ENCODE measurements around the gene CSNK2B. TPM values are rescaled to one million over a fixed set of nuclear protein-coding genes. Genes with fewer than 3 reads are reported as not detected.

CSNK2B gene
- polyA plus RNA-seq, 1 donor (not counting 4 experiments of a cell fraction or from before 2014, with no cell fraction given), result 43.7 TPM

DNA sequence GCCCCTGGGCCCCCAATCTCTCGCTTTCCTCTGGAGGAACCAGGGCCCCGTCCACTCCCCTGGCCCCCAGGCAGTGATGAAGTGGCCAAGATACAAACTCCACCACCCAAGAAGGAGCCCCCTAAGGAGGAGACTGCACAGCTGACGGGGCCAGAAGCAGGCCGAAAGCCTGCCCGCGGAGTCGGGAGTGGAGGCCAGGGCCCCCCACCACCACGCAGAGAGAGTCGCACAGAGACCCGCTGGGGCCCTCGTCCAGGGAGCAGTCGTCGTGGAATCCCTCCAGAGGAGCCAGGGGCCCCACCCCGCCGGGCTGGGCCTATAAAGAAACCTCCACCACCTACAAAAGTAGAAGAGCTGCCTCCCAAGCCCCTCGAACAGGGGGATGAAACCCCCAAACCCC lies 34.7 kb upstream of the CSNK2B start:
- TF ChIP-seq EZH2 (IDR thresholded peaks at IDR 0.05; ENCODE audit: low read length), result no peak
- TF ChIP-seq CTCF (optimal IDR thresholded peaks at IDR 0.05 in 1 of 3, IDR thresholded peaks at IDR 0.05 in 1 of 3, conservative IDR thresholded peaks at IDR 0.05 in 1 of 3; ENCODE audit: extremely low read depth in 1 of 3, insufficient read depth in 2 of 3, low read length in 3 of 3), result no peak

GRCh38 chr6:31631681-31632278 lies 34.1 kb upstream of the CSNK2B start:
- peaks cover 44% of the 10 kb centered on the region for H3K79me2 ChIP-seq (ENCODE audit: control insufficient read depth, insufficient read depth, low read length)
- no peaks in the 10 kb centered on the region for H3K27me3 ChIP-seq (ENCODE audit: control insufficient read depth, extremely low read depth, insufficient read depth, low read length)
- H2AFZ ChIP-seq (ENCODE audit: control insufficient read depth, low read length), result no peak overlapping the region
- H3K9me1 ChIP-seq (ENCODE audit: control insufficient read depth, extremely low read depth, insufficient read depth, low read length), result no peaks in the 10 kb centered on the region
- DNase-seq (ENCODE audit: low read depth, low spot score) (no peak), FAIRE-seq (no peak)
- peaks cover 11% of the 10 kb centered on the region for H4K20me1 ChIP-seq (ENCODE audit: control insufficient read depth, extremely low read depth, insufficient read depth, low read length)
- H3K4me1 ChIP-seq (ENCODE audit: control insufficient read depth, extremely low read depth, insufficient read depth, low read length), result no peaks in the 10 kb centered on the region
- H3K4me3 ChIP-seq (ENCODE audit: control insufficient read depth in 2 of 3, extremely low read depth in 1 of 3, insufficient read depth in 2 of 3, low read depth in 1 of 3, low read length in 3 of 3), result no peak overlapping the region
- peaks cover 79 to 90% of the 10 kb centered on the region in 2 experiments for H3K36me3 ChIP-seq (ENCODE audit: control insufficient read depth in 2 of 2, extremely low read depth in 1 of 2, insufficient read depth in 2 of 2, low read length in 2 of 2)
- H3K4me2 ChIP-seq (ENCODE audit: control insufficient read depth, extremely low read depth, insufficient read depth, low read depth, low read length), result no peak overlapping the region
- H3K27ac ChIP-seq (ENCODE audit: control insufficient read depth, insufficient read depth, low read length), result no peak overlapping the region
- dilution Hi-C loops (cut with MboI; ENCODE audit: extremely low pct_ligation_motif_present, low sequenced_read_pairs), result no loop called here
- TF ChIP-seq EZH2 (IDR thresholded peaks at IDR 0.05; ENCODE audit: low read length), result no peak
- no peak for TF ChIP-seq CTCF (optimal IDR thresholded peaks at IDR 0.05 in 1 of 3, IDR thresholded peaks at IDR 0.05 in 1 of 3, conservative IDR thresholded peaks at IDR 0.05 in 1 of 3; ENCODE audit: extremely low read depth in 1 of 3, insufficient read depth in 2 of 3, low read length in 3 of 3)
- no peaks in the 10 kb centered on the region for H3K9me3 ChIP-seq (ENCODE audit: control insufficient read depth, low read depth, low read length)
- H3K9ac ChIP-seq (ENCODE audit: control insufficient read depth, extremely low read depth, insufficient read depth, low read length), result no peak overlapping the region

More for the DNA sequence above, 34.7 kb upstream of the CSNK2B start:
- no peaks in the 10 kb centered on the region for H3K4me1 ChIP-seq (ENCODE audit: control insufficient read depth, extremely low read depth, insufficient read depth, low read length)
- no peak overlapping the region for H3K4me2 ChIP-seq (ENCODE audit: control insufficient read depth, extremely low read depth, insufficient read depth, low read depth, low read length)
- H2AFZ ChIP-seq (ENCODE audit: control insufficient read depth, low read length), result no peak overlapping the region
- dilution Hi-C loops (cut with MboI; ENCODE audit: extremely low pct_ligation_motif_present, low sequenced_read_pairs), result no loop called here
- peaks cover 83 to 90% of the 10 kb centered on the region in 2 experiments for H3K36me3 ChIP-seq (ENCODE audit: control insufficient read depth in 2 of 2, extremely low read depth in 1 of 2, insufficient read depth in 2 of 2, low read length in 2 of 2)
- H3K27ac ChIP-seq (ENCODE audit: control insufficient read depth, insufficient read depth, low read length), result no peak overlapping the region
- H3K4me3 ChIP-seq (ENCODE audit: control insufficient read depth in 2 of 3, extremely low read depth in 1 of 3, insufficient read depth in 2 of 3, low read depth in 1 of 3, low read length in 3 of 3), result no peak overlapping the region
- peaks cover 49% of the 10 kb centered on the region for H3K79me2 ChIP-seq (ENCODE audit: control insufficient read depth, insufficient read depth, low read length)
- DNase-seq (ENCODE audit: low read depth, low spot score) (no peak), FAIRE-seq (no peak)
- peaks cover 11% of the 10 kb centered on the region for H4K20me1 ChIP-seq (ENCODE audit: control insufficient read depth, extremely low read depth, insufficient read depth, low read length)
- no peaks in the 10 kb centered on the region for H3K27me3 ChIP-seq (ENCODE audit: control insufficient read depth, extremely low read depth, insufficient read depth, low read length)
- no peaks in the 10 kb centered on the region for H3K9me1 ChIP-seq (ENCODE audit: control insufficient read depth, extremely low read depth, insufficient read depth, low read length)
- H3K9ac ChIP-seq (ENCODE audit: control insufficient read depth, extremely low read depth, insufficient read depth, low read length), result no peak overlapping the region
- H3K9me3 ChIP-seq (ENCODE audit: control insufficient read depth, low read depth, low read length), result no peaks in the 10 kb centered on the region

All from keratinocyte (primary cell).